HL-60 (cell line): ENCODE data around the gene DHRS2.

Source experiments
- DNase-seq, 2 experiments: peaks; one replicate each; pipeline ENCODE4 v3.0.0-alpha.2; 2010 to 2020; ENCODE audit warnings: low read depth in 1 of 2, low spot score in 1 of 2
- H3K27ac ChIP-seq: fragments of 250-450 bp; sonication (Bioruptor Pico); replicated peaks from 2 replicates; pipeline ENCODE4 v1.5.1; 2020; ENCODE audit warnings: mild to moderate bottlenecking, moderate library complexity
- H3K27me3 ChIP-seq: fragments of 250-450 bp; sonication (Bioruptor Pico); 2 replicates; pipeline ENCODE4 v1.5.1; 2021; ENCODE audit warnings: mild to moderate bottlenecking, moderate library complexity; ENCODE audit not compliant: insufficient read depth, poor library complexity, severe bottlenecking
- H3K4me3 ChIP-seq: replicated peaks from 2 replicates; pipeline ENCODE4 v1.5.1; 2011; ENCODE audit warnings: mild to moderate bottlenecking, control low read depth, low read length; ENCODE audit not compliant: insufficient read depth
- CTCF ChIP-seq: IDR thresholded peaks from one replicate; pipeline ENCODE4 v1.5.1; 2011; ENCODE audit warnings: low read length, control low read depth, inconsistent platforms; ENCODE audit not compliant: insufficient read depth
- GABPA ChIP-seq: IDR thresholded peaks from 2 replicates; pipeline ENCODE4 v1.6.1; 2012; ENCODE audit warnings: low read depth
- POLR2AphosphoS5 ChIP-seq: IDR thresholded peaks from 2 replicates; pipeline ENCODE4 v1.6.1; 2012; ENCODE audit warnings: low read depth
- SPI1 ChIP-seq: IDR thresholded peaks from 2 replicates; pipeline ENCODE4 v1.6.1; 2012; ENCODE audit warnings: low read depth, mild to moderate bottlenecking, borderline replicate concordance
- TF ChIP-seq, protein P1 (sequence below): IDR thresholded peaks from 2 replicates; pipeline ENCODE4 v1.6.1; 2012; ENCODE audit warnings: low read depth; ENCODE audit not compliant: insufficient replicate concordance

DHRS2 gene

DNA sequence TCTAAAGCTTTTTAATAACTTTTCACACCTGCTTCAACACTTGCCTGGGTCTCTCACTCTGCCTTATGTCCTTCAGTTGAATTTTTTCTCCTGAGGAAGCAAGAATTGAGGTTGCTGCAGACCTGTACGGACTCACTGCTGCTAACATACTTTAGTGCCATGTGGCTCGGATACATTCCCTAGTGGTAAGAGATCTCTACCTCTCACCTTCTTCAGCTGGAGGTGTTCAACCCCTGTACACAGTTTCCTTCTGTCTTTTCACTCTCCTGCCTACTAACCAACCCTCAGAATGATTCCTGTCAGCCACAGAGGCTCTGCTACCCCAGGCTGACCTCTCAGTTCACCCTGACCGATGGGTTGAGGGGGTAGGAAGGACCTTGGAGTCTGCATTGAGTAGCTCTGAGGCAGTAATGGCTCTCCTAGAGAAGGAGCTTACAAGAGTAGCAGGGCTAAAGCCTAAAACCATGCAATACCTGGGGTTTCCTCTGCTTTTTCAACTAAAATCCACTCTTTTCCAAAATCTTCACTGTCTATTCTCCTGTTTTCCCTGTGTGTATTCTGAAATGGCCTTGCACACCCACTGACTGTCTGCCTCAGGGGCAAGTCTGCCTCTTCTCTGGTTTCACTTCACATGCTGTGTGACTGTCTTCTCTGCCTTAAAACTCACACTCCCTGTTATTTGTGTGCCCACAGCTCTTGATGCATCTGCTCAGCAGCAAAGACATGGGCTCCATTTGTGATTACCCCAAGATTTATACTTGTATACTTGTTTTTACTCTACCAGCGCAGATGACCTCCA, 14.0 kb upstream of the DHRS2 start:
- TF ChIP-seq, protein P1, sequence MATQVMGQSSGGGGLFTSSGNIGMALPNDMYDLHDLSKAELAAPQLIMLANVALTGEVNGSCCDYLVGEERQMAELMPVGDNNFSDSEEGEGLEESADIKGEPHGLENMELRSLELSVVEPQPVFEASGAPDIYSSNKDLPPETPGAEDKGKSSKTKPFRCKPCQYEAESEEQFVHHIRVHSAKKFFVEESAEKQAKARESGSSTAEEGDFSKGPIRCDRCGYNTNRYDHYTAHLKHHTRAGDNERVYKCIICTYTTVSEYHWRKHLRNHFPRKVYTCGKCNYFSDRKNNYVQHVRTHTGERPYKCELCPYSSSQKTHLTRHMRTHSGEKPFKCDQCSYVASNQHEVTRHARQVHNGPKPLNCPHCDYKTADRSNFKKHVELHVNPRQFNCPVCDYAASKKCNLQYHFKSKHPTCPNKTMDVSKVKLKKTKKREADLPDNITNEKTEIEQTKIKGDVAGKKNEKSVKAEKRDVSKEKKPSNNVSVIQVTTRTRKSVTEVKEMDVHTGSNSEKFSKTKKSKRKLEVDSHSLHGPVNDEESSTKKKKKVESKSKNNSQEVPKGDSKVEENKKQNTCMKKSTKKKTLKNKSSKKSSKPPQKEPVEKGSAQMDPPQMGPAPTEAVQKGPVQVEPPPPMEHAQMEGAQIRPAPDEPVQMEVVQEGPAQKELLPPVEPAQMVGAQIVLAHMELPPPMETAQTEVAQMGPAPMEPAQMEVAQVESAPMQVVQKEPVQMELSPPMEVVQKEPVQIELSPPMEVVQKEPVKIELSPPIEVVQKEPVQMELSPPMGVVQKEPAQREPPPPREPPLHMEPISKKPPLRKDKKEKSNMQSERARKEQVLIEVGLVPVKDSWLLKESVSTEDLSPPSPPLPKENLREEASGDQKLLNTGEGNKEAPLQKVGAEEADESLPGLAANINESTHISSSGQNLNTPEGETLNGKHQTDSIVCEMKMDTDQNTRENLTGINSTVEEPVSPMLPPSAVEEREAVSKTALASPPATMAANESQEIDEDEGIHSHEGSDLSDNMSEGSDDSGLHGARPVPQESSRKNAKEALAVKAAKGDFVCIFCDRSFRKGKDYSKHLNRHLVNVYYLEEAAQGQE = no peak
- TF ChIP-seq POLR2AphosphoS5 (no peak), SPI1 (no peak), CTCF (no peak), GABPA (no peak)
- Histone ChIP-seq H3K27ac (no peak overlapping the region), H3K4me3 (no peak overlapping the region), H3K27me3 (peaks cover 2% of the 10 kb centered on the region)
- DNase-seq = no peak

GRCh38 chr14:23622990-23623389, 13.2 kb upstream of the DHRS2 start:
- TF ChIP-seq POLR2AphosphoS5 (no peak), CTCF (no peak), GABPA (no peak), SPI1 (no peak)
- TF ChIP-seq, protein P1 = no peak
- Histone ChIP-seq H3K4me3 (no peak overlapping the region), H3K27ac (no peak overlapping the region), H3K27me3 (no peaks in the 10 kb centered on the region)
- DNase-seq = no peak

GRCh38 chr14:23623962-23624361, 12.2 kb upstream of the DHRS2 start:
- Histone ChIP-seq H3K27me3 (no peaks in the 10 kb centered on the region), H3K27ac (no peak overlapping the region), H3K4me3 (no peak overlapping the region)
- no peak for TF ChIP-seq SPI1
- TF ChIP-seq, protein P1 = no peak
- TF ChIP-seq CTCF = no peak
- no peak for TF ChIP-seq GABPA
- DNase-seq = no peak
